Activated naive CD8-positive, alpha-beta T cell treated with anti-CD3 and anti-CD28 coated beads for 36 hours (primary cell): Measurements from ENCODE around the gene MKKS. TPM values are rescaled to one million over a fixed set of nuclear protein-coding genes. Genes with fewer than 3 reads are reported as not detected.

Experiments used
- DNase-seq: peaks from one replicate; pipeline ENCODE4 v3.0.0; 2021
- H3K27ac Mint-ChIP-seq: one replicate; pipeline ENCODE4 v1.8.0; 2022; ENCODE audit warnings: mild to moderate bottlenecking, moderate library complexity, mixed read lengths
- H3K27me3 Mint-ChIP-seq: one replicate; pipeline ENCODE4 v1.8.0; 2022; ENCODE audit warnings: mild to moderate bottlenecking, mixed read lengths
- H3K36me3 Mint-ChIP-seq: one replicate; pipeline ENCODE4 v1.8.0; 2021; ENCODE audit warnings: mild to moderate bottlenecking, mixed read lengths
- H3K4me1 Mint-ChIP-seq: one replicate; pipeline ENCODE4 v1.8.0; 2021; ENCODE audit warnings: mixed read lengths
- H3K4me3 Mint-ChIP-seq: one replicate; pipeline ENCODE4 v1.8.0; 2022; ENCODE audit warnings: mild to moderate bottlenecking, moderate library complexity, mixed read lengths
- H3K9me3 Mint-ChIP-seq: one replicate; pipeline ENCODE4 v1.8.0; 2022; ENCODE audit warnings: mixed read lengths
- total RNA-seq, 2 experiments: library from RNA; stranded (reverse); gene quantifications; one replicate each; pipeline ENCODE4 v1.2.3, GENCODE V29; 2021

MKKS gene
- total RNA-seq, 2 experiments from 2014 or later: 7.0 to 7.1 TPM

GRCh38 chr20:10357061-10357708, 76.8 kb downstream of the MKKS start:
- no peaks in the 10 kb centered on the region for H3K36me3 Mint-ChIP-seq
- H3K4me1 Mint-ChIP-seq: no peaks in the 10 kb centered on the region
- no peak overlapping the region for H3K4me3 Mint-ChIP-seq
- no peak for DNase-seq
- peaks cover 2% of the 10 kb centered on the region for H3K9me3 Mint-ChIP-seq
- H3K27ac Mint-ChIP-seq: no peak overlapping the region
- peaks cover 11% of the 10 kb centered on the region for H3K27me3 Mint-ChIP-seq

- no peaks in the 10 kb centered on the region for H3K36me3 Mint-ChIP-seq
- no peak overlapping the region for H3K27ac Mint-ChIP-seq
These were observed 77.4 kb downstream of the MKKS start for GRCh38 chr20:10356628-10357027.

GRCh38 chr20:10352934-10353824, 80.8 kb downstream of the MKKS start:
- H3K36me3 Mint-ChIP-seq: peaks cover 4% of the 10 kb centered on the region
- DNase-seq: no peak
- H3K9me3 Mint-ChIP-seq: peaks cover 4% of the 10 kb centered on the region
- no peak overlapping the region for H3K27ac Mint-ChIP-seq
- H3K4me3 Mint-ChIP-seq: no peak overlapping the region
- peaks cover 9% of the 10 kb centered on the region for H3K4me1 Mint-ChIP-seq
- peaks cover 7% of the 10 kb centered on the region for H3K27me3 Mint-ChIP-seq

More at GRCh38 chr20:10356628-10357027, 77.4 kb downstream of the MKKS start:
- Mint-ChIP-seq H3K4me3 (no peak overlapping the region), H3K4me1 (no peaks in the 10 kb centered on the region), H3K9me3 (peaks cover 2% of the 10 kb centered on the region), H3K27me3 (peaks cover 11% of the 10 kb centered on the region)
- no peak for DNase-seq

Other genes starting within 250 kb of the MKKS start
- gene SNAP25, start 215.4 kb downstream of the MKKS start, total RNA-seq: not detected
- gene SLX4IP, start 1.1 kb upstream of the MKKS start, total RNA-seq: 1 to 10 TPM; 7.4 to 7.9 TPM
- gene JAG1, start 239.8 kb upstream of the MKKS start, total RNA-seq: under 1 TPM in 1 of 2 experiments, not detected in 1; 0.19 TPM